Measurements from ENCODE around the gene PET100.

DNA sequence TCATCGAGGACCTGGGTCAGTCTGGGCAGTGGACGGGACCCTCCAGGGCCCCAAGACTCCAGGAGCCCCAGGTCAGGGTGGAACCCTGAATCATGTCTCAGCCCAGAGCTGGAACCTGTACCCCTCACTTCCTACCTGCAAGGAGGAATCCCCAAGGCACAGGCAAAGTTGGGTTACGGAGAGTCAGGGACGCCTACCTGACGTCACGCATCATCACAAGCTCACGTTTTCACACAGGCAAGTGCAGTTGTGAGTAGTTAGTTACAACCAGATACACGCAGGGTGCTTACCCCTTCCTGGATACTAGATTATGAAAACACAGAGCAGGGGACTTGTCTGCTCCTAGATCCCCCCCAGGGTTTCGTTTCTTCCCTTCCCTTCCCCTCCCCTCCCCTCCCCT lies 41.2 kb downstream of the PET100 start:
- TF ChIP-seq, protein P1, sequence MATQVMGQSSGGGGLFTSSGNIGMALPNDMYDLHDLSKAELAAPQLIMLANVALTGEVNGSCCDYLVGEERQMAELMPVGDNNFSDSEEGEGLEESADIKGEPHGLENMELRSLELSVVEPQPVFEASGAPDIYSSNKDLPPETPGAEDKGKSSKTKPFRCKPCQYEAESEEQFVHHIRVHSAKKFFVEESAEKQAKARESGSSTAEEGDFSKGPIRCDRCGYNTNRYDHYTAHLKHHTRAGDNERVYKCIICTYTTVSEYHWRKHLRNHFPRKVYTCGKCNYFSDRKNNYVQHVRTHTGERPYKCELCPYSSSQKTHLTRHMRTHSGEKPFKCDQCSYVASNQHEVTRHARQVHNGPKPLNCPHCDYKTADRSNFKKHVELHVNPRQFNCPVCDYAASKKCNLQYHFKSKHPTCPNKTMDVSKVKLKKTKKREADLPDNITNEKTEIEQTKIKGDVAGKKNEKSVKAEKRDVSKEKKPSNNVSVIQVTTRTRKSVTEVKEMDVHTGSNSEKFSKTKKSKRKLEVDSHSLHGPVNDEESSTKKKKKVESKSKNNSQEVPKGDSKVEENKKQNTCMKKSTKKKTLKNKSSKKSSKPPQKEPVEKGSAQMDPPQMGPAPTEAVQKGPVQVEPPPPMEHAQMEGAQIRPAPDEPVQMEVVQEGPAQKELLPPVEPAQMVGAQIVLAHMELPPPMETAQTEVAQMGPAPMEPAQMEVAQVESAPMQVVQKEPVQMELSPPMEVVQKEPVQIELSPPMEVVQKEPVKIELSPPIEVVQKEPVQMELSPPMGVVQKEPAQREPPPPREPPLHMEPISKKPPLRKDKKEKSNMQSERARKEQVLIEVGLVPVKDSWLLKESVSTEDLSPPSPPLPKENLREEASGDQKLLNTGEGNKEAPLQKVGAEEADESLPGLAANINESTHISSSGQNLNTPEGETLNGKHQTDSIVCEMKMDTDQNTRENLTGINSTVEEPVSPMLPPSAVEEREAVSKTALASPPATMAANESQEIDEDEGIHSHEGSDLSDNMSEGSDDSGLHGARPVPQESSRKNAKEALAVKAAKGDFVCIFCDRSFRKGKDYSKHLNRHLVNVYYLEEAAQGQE (IDR thresholded peaks at IDR 0.05; ENCODE audit: unreplicated experiment): no peak
- TF ChIP-seq CTCF (conservative IDR thresholded peaks at IDR 0.05; ENCODE audit: low read depth in 2 of 2) (no peak), CREB1 (CRISPR knock-in tag; IDR thresholded peaks at IDR 0.05; ENCODE audit: low read depth) (peak; percentile 79), POLR2AphosphoS5 (IDR thresholded peaks at IDR 0.05; ENCODE audit: low read depth) (no peak), EZH2 (IDR thresholded peaks at IDR 0.05; ENCODE audit: low read depth, unreplicated experiment) (no peak), EZH2phosphoT487 (IDR thresholded peaks at IDR 0.05; ENCODE audit: unreplicated experiment) (no peak), ZNF114 (CRISPR knock-in tag; IDR thresholded peaks at IDR 0.05) (no peak), ETS1 (IDR thresholded peaks at IDR 0.05) (no peak)
- TF ChIP-seq, protein P2, sequence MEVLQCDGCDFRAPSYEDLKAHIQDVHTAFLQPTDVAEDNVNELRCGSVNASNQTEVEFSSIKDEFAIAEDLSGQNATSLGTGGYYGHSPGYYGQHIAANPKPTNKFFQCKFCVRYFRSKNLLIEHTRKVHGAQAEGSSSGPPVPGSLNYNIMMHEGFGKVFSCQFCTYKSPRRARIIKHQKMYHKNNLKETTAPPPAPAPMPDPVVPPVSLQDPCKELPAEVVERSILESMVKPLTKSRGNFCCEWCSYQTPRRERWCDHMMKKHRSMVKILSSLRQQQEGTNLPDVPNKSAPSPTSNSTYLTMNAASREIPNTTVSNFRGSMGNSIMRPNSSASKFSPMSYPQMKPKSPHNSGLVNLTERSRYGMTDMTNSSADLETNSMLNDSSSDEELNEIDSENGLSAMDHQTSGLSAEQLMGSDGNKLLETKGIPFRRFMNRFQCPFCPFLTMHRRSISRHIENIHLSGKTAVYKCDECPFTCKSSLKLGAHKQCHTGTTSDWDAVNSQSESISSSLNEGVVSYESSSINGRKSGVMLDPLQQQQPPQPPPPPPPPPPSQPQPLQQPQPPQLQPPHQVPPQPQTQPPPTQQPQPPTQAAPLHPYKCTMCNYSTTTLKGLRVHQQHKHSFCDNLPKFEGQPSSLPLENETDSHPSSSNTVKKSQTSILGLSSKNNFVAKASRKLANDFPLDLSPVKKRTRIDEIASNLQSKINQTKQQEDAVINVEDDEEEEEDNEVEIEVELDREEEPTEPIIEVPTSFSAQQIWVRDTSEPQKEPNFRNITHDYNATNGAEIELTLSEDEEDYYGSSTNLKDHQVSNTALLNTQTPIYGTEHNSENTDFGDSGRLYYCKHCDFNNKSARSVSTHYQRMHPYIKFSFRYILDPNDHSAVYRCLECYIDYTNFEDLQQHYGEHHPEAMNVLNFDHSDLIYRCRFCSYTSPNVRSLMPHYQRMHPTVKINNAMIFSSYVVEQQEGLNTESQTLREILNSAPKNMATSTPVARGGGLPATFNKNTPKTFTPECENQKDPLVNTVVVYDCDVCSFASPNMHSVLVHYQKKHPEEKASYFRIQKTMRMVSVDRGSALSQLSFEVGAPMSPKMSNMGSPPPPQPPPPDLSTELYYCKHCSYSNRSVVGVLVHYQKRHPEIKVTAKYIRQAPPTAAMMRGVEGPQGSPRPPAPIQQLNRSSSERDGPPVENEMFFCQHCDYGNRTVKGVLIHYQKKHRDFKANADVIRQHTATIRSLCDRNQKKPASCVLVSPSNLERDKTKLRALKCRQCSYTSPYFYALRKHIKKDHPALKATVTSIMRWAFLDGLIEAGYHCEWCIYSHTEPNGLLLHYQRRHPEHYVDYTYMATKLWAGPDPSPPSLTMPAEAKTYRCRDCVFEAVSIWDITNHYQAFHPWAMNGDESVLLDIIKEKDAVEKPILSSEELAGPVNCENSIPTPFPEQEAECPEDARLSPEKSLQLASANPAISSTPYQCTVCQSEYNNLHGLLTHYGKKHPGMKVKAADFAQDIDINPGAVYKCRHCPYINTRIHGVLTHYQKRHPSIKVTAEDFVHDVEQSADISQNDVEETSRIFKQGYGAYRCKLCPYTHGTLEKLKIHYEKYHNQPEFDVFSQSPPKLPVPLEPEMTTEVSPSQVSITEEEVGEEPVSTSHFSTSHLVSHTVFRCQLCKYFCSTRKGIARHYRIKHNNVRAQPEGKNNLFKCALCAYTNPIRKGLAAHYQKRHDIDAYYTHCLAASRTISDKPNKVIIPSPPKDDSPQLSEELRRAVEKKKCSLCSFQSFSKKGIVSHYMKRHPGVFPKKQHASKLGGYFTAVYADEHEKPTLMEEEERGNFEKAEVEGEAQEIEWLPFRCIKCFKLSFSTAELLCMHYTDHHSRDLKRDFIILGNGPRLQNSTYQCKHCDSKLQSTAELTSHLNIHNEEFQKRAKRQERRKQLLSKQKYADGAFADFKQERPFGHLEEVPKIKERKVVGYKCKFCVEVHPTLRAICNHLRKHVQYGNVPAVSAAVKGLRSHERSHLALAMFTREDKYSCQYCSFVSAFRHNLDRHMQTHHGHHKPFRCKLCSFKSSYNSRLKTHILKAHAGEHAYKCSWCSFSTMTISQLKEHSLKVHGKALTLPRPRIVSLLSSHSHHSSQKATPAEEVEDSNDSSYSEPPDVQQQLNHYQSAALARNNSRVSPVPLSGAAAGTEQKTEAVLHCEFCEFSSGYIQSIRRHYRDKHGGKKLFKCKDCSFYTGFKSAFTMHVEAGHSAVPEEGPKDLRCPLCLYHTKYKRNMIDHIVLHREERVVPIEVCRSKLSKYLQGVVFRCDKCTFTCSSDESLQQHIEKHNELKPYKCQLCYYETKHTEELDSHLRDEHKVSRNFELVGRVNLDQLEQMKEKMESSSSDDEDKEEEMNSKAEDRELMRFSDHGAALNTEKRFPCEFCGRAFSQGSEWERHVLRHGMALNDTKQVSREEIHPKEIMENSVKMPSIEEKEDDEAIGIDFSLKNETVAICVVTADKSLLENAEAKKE (CRISPR knock-in tag; IDR thresholded peaks at IDR 0.05): no peak
